Progenitor cell of endocrine pancreas (in vitro differentiated cells): ENCODE measurements around the gene ASPHD1. TPM values are rescaled to one million over a fixed set of nuclear protein-coding genes. Genes with fewer than 3 reads are reported as not detected.

ENCODE experiments used
- DNase-seq: peaks from one replicate; pipeline ENCODE4 v3.0.0; 2021; ENCODE audit warnings: low spot score; ENCODE audit not compliant: unreplicated experiment
- H3K27ac Mint-ChIP-seq: 2 replicates; pipeline ENCODE4 v1.8.0; 2021; ENCODE audit warnings: mild to moderate bottlenecking, moderate library complexity, mixed read lengths
- H3K27me3 Mint-ChIP-seq: 2 replicates; pipeline ENCODE4 v1.8.0; 2021; ENCODE audit warnings: mixed read lengths
- H3K36me3 Mint-ChIP-seq: 2 replicates; pipeline ENCODE4 v1.8.0; 2022; ENCODE audit warnings: mixed read lengths; ENCODE audit not compliant: insufficient read depth
- H3K4me1 Mint-ChIP-seq: 2 replicates; pipeline ENCODE4 v1.8.0; 2021; ENCODE audit warnings: low read depth, mixed read lengths
- H3K4me3 Mint-ChIP-seq: 2 replicates; pipeline ENCODE4 v1.8.0; 2021; ENCODE audit warnings: low read depth, mild to moderate bottlenecking, moderate library complexity, mixed read lengths
- H3K9me3 Mint-ChIP-seq: 2 replicates; pipeline ENCODE4 v1.8.0; 2021; ENCODE audit warnings: low read depth, mixed read lengths
- CTCF ChIP-seq: fragments of 200-600 bp; sonication (generic); IDR thresholded peaks from one replicate; pipeline ENCODE4 v1.5.0; 2021; ENCODE audit warnings: antibody characterized with exemption, mild to moderate bottlenecking; ENCODE audit not compliant: unreplicated experiment
- total RNA-seq: library from RNA; stranded (reverse); gene quantifications from 2 replicates; pipeline ENCODE4 v1.2.1, GENCODE V29; 2021

The ASPHD1 gene
- total RNA-seq, 1 donor from 2014 or later, result 3.8 TPM

- no peak overlapping the region for H3K4me3 Mint-ChIP-seq
- no peak overlapping the region for H3K27ac Mint-ChIP-seq
- no peaks in the 10 kb centered on the region for H3K9me3 Mint-ChIP-seq
- DNase-seq, result no peak
- no peaks in the 10 kb centered on the region for H3K36me3 Mint-ChIP-seq
- H3K27me3 Mint-ChIP-seq, result peaks cover 28% of the 10 kb centered on the region
- no peak for TF ChIP-seq CTCF
- no peaks in the 10 kb centered on the region for H3K4me1 Mint-ChIP-seq
Observed at GRCh38 chr16:29873319-29873718, 27.0 kb upstream of the ASPHD1 start.

GRCh38 chr16:29875206-29875605, 25.1 kb upstream of the ASPHD1 start:
- H3K4me1 Mint-ChIP-seq, result no peaks in the 10 kb centered on the region
- no peaks in the 10 kb centered on the region for H3K9me3 Mint-ChIP-seq
- H3K27me3 Mint-ChIP-seq, result peaks cover 28% of the 10 kb centered on the region
- H3K27ac Mint-ChIP-seq, result no peak overlapping the region
- no peak for TF ChIP-seq CTCF
- no peaks in the 10 kb centered on the region for H3K36me3 Mint-ChIP-seq
- H3K4me3 Mint-ChIP-seq, result no peak overlapping the region
- DNase-seq, result no peak

GRCh38 chr16:29876217-29876593, 24.1 kb upstream of the ASPHD1 start:
- DNase-seq, result no peak
- H3K4me1 Mint-ChIP-seq, result no peaks in the 10 kb centered on the region
- H3K36me3 Mint-ChIP-seq, result no peaks in the 10 kb centered on the region
- H3K4me3 Mint-ChIP-seq, result peak overlapping the region; percentile 7
- TF ChIP-seq CTCF, result no peak
- H3K27me3 Mint-ChIP-seq, result peaks cover 28% of the 10 kb centered on the region
- no peak overlapping the region for H3K27ac Mint-ChIP-seq
- no peaks in the 10 kb centered on the region for H3K9me3 Mint-ChIP-seq

GRCh38 chr16:29876594-29877249, 23.6 kb upstream of the ASPHD1 start:
- Mint-ChIP-seq H3K4me3 (peak overlapping the region; percentile 7), H3K36me3 (no peaks in the 10 kb centered on the region), H3K27me3 (peaks cover 28% of the 10 kb centered on the region), H3K27ac (no peak overlapping the region), H3K4me1 (no peaks in the 10 kb centered on the region), H3K9me3 (no peaks in the 10 kb centered on the region)
- TF ChIP-seq CTCF, result no peak
- no peak for DNase-seq

GRCh38 chr16:29877266-29877961, 22.9 kb upstream of the ASPHD1 start:
- Mint-ChIP-seq H3K27ac (no peak overlapping the region), H3K27me3 (peaks cover 28% of the 10 kb centered on the region)
- DNase-seq, result no peak

More at GRCh38 chr16:29877266-29877961, 22.9 kb upstream of the ASPHD1 start:
- Mint-ChIP-seq H3K4me3 (no peak overlapping the region), H3K9me3 (no peaks in the 10 kb centered on the region), H3K36me3 (no peaks in the 10 kb centered on the region), H3K4me1 (no peaks in the 10 kb centered on the region)
- TF ChIP-seq CTCF, result no peak
